ENCODE results near the gene HIP1. TPM values are rescaled to one million over a fixed set of nuclear protein-coding genes. Genes with fewer than 3 reads are reported as not detected.

The HIP1 gene
- polyA plus RNA-seq, 3 donors, result 4.3 to 14.8 (median 5.3) TPM

GRCh38 chr7:75711076-75711475 is 27.7 kb downstream of the HIP1 start:
- Histone ChIP-seq H3K9me3 (replicated peaks in 1 of 2; ENCODE audit: control insufficient read depth in 1 of 2, insufficient read depth in 1 of 2, low read length in 2 of 2) (peaks cover 6 to 18% of the 10 kb centered on the region in 2 donors), H3K4me2 (replicated peaks; ENCODE audit: extremely low read depth, low read length, poor library complexity, severe bottlenecking) (no peak overlapping the region), H3K4me1 (ENCODE audit: control insufficient read depth in 1 of 2, insufficient read depth in 2 of 2, low read length in 2 of 2) (peaks cover 23 to 27% of the 10 kb centered on the region in 2 donors), H2AFZ (ENCODE audit: insufficient read depth, low read depth, low read length, poor library complexity, severe bottlenecking) (no peak overlapping the region), H3K36me3 (replicated peaks in 1 of 2; ENCODE audit: control insufficient read depth in 1 of 2, insufficient read depth in 2 of 2, low read length in 2 of 2) (no peaks in the 10 kb centered on the region), H3K9ac (ENCODE audit: insufficient read depth, low read length, poor library complexity, severe bottlenecking) (no peak overlapping the region), H3K27me3 (ENCODE audit: control insufficient read depth in 2 of 2, insufficient read depth in 2 of 2, low read length in 2 of 2) (no peaks in the 10 kb centered on the region), H4K20me1 (ENCODE audit: insufficient read depth, low read length) (peaks cover 13% of the 10 kb centered on the region), H3K79me2 (ENCODE audit: insufficient read depth, low read length) (no peaks in the 10 kb centered on the region), H3K4me3 (replicated peaks in 1 of 3; ENCODE audit: low read depth in 2 of 3, low read length in 3 of 3) (no peak overlapping the region), H3K27ac (ENCODE audit: low read depth in 1 of 2, low read length in 2 of 2) (no peak overlapping the region)
- Mint-ChIP-seq H3K4me1 (peaks cover 31% of the 10 kb centered on the region), H3K27me3 (ENCODE audit: low read depth in 3 of 3) (peaks cover 0 to 5% (median 0%) of the 10 kb centered on the region in 3 donors), H3K36me3 (peaks cover 5 to 21% of the 10 kb centered on the region in 2 donors), H3K9me3 (peaks cover 10 to 30% (median 28%) of the 10 kb centered on the region in 7 donors), H3K4me3 (peak overlapping the region in 1 of 2 donors; percentile 35), H3K27ac (peak overlapping the region in 2 of 7 donors; percentile 48 to 81)
- peak in 1 of 3 donors; percentile 17 for DNase-seq
- no peak for TF ChIP-seq CTCF (IDR thresholded peaks at IDR 0.05)
- intact Hi-C loops (cut with micrococcal nuclease), result no loop called here

GRCh38 chr7:75704928-75705327 is 33.8 kb downstream of the HIP1 start:
- intact Hi-C loops (cut with micrococcal nuclease), result no loop called here
- H3K27ac ChIP-seq (ENCODE audit: low read depth in 1 of 2, low read length in 2 of 2), result no peak overlapping the region
- peak overlapping the region in 4 of 7 donors; percentile 3 to 27 (median 14) for H3K27ac Mint-ChIP-seq
- no peaks in the 10 kb centered on the region for H3K79me2 ChIP-seq (ENCODE audit: insufficient read depth, low read length)
- no peak overlapping the region for H2AFZ ChIP-seq (ENCODE audit: insufficient read depth, low read depth, low read length, poor library complexity, severe bottlenecking)
- no peak overlapping the region for H3K4me3 ChIP-seq (replicated peaks in 1 of 3; ENCODE audit: low read depth in 2 of 3, low read length in 3 of 3)
- peaks cover 0 to 7% of the 10 kb centered on the region in 2 donors for H3K4me1 ChIP-seq (ENCODE audit: control insufficient read depth in 1 of 2, insufficient read depth in 2 of 2, low read length in 2 of 2)
- no peak overlapping the region for H3K4me2 ChIP-seq (replicated peaks; ENCODE audit: extremely low read depth, low read length, poor library complexity, severe bottlenecking)
- no peak for TF ChIP-seq CTCF (IDR thresholded peaks at IDR 0.05)
- no peaks in the 10 kb centered on the region for H3K27me3 Mint-ChIP-seq (ENCODE audit: low read depth in 3 of 3)
- peaks cover 0 to 9% of the 10 kb centered on the region in 2 donors for H3K36me3 Mint-ChIP-seq
- H3K4me1 Mint-ChIP-seq, result peaks cover 10% of the 10 kb centered on the region
- 0% methylated on average over 2 of the region's 4 CpGs for WGBS (ENCODE audit: insufficient coverage)
- no peak for DNase-seq
- peaks cover under 1 to 7% of the 10 kb centered on the region in 2 donors for H3K9me3 ChIP-seq (replicated peaks in 1 of 2; ENCODE audit: control insufficient read depth in 1 of 2, insufficient read depth in 1 of 2, low read length in 2 of 2)
- H4K20me1 ChIP-seq (ENCODE audit: insufficient read depth, low read length), result no peaks in the 10 kb centered on the region
- peak overlapping the region in 1 of 2 donors; percentile 26 for H3K4me3 Mint-ChIP-seq
- peaks cover 3 to 18% (median 13%) of the 10 kb centered on the region in 7 donors for H3K9me3 Mint-ChIP-seq
- no peaks in the 10 kb centered on the region for H3K27me3 ChIP-seq (ENCODE audit: control insufficient read depth in 2 of 2, insufficient read depth in 2 of 2, low read length in 2 of 2)
- H3K9ac ChIP-seq (ENCODE audit: insufficient read depth, low read length, poor library complexity, severe bottlenecking), result no peak overlapping the region
- H3K36me3 ChIP-seq (replicated peaks in 1 of 2; ENCODE audit: control insufficient read depth in 1 of 2, insufficient read depth in 2 of 2, low read length in 2 of 2), result no peaks in the 10 kb centered on the region
